ENCODE measurements around the gene RNF114.

The RNF114 gene

DNA sequence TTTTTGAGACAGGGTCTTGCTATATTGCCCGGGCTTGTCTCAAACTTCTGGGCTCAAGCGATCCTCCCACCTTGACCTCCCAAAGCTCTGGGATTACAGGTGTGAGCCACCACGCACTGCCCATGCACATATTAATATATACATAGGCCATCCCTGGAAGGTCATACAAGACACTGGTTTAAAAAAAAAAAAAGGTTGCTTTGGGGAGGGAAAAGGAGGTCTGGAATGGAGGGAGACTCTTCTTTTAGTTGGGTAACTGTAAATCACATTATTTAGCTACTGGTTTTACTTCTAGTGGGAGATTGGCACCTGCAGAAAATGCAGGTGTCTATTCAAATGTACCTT lies 42.5 kb downstream of the RNF114 start:
- Histone ChIP-seq H3K36me3 (replicated peaks; ENCODE audit: low read depth, low read length) (no peaks in the 10 kb centered on the region), H3K4me2 (ENCODE audit: low read length) (peak overlapping the region; percentile 84), H2AFZ (ENCODE audit: low read depth, low read length) (peak overlapping the region; percentile 91; the same call in 1 of the 2 replicates), H3K9ac (ENCODE audit: low read length) (peak overlapping the region; percentile 63), H3K27me3 (ENCODE audit: low read depth, low read length) (peaks cover 4% of the 10 kb centered on the region; the same call in 1 of the 2 replicates), H3K27ac (ENCODE audit: low read length) (no peak overlapping the region), H4K20me1 (ENCODE audit: insufficient read depth, low read length) (no peaks in the 10 kb centered on the region), H3K4me1 (ENCODE audit: low read length) (peaks cover 43% of the 10 kb centered on the region), H3K79me2 (ENCODE audit: low read length) (no peaks in the 10 kb centered on the region), H3K9me3 (ENCODE audit: insufficient read depth, low read length) (no peaks in the 10 kb centered on the region), H3K4me3 (ENCODE audit: low read length) (peak overlapping the region; percentile 75)
- TF ChIP-seq EZH2phosphoT487 (IDR thresholded peaks at IDR 0.05; ENCODE audit: low read depth), result no peak
- TF ChIP-seq, protein P1, sequence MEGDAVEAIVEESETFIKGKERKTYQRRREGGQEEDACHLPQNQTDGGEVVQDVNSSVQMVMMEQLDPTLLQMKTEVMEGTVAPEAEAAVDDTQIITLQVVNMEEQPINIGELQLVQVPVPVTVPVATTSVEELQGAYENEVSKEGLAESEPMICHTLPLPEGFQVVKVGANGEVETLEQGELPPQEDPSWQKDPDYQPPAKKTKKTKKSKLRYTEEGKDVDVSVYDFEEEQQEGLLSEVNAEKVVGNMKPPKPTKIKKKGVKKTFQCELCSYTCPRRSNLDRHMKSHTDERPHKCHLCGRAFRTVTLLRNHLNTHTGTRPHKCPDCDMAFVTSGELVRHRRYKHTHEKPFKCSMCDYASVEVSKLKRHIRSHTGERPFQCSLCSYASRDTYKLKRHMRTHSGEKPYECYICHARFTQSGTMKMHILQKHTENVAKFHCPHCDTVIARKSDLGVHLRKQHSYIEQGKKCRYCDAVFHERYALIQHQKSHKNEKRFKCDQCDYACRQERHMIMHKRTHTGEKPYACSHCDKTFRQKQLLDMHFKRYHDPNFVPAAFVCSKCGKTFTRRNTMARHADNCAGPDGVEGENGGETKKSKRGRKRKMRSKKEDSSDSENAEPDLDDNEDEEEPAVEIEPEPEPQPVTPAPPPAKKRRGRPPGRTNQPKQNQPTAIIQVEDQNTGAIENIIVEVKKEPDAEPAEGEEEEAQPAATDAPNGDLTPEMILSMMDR (IDR thresholded peaks at IDR 0.05; ENCODE audit: low read depth, low read length), result no peak

DNA sequence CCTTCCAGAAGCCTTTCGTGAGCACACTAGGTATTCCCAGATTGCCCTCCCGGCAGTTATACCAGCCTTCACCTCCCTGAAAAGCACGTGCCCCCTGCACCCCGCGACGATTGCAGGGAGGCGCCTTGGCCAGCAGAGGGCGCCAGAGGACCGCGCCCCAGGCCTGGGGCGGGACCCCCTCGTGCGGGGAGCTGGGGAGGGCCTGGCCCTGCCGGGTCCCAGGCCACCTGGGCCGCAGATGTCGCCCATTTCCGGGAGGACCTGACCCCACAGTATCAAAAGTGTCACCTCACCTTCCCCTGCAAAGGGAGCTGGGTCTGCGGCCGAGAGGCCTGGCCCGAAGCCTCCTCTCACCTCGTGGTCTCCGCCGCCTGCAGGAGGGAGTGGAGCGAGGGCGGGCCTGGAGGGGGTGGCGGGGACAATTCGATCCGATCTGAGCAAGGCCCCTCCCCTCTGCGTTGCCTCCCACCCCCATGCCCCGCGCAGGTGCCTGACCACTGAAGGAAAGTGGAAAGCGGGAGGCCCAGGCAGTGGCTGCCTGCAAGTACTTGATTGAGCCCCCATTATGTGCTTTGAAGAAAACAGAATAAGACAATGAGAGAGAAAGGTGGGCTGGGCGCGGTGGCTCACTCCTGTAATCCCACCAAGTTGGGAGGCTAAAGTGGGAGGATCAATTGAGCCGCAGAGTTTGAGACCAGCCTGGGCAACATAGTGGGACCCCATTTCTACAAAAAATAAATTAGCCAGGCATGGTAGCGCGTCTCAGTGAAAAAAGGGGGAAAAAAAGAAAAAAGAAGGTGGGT lies 43.0 kb downstream of the RNF114 start:
- no peaks in the 10 kb centered on the region for H3K79me2 ChIP-seq (ENCODE audit: low read length)
- TF ChIP-seq, protein P1 (IDR thresholded peaks at IDR 0.05; ENCODE audit: low read depth, low read length), result peak; percentile 100
- TF ChIP-seq EZH2phosphoT487 (IDR thresholded peaks at IDR 0.05; ENCODE audit: low read depth), result no peak
- no peaks in the 10 kb centered on the region for H4K20me1 ChIP-seq (ENCODE audit: insufficient read depth, low read length)
- H3K27ac ChIP-seq (ENCODE audit: low read length), result peak overlapping the region; percentile 33
- H3K36me3 ChIP-seq (replicated peaks; ENCODE audit: low read depth, low read length), result peaks cover 2% of the 10 kb centered on the region
- H3K4me2 ChIP-seq (ENCODE audit: low read length), result peak overlapping the region; percentile 84
- peak overlapping the region; percentile 63 for H3K9ac ChIP-seq (ENCODE audit: low read length)
- no peaks in the 10 kb centered on the region for H3K9me3 ChIP-seq (ENCODE audit: insufficient read depth, low read length)
- peaks cover 4% of the 10 kb centered on the region; the same call in 1 of the 2 replicates for H3K27me3 ChIP-seq (ENCODE audit: low read depth, low read length)
- H3K4me3 ChIP-seq (ENCODE audit: low read length), result peak overlapping the region; percentile 75
- peaks cover 43% of the 10 kb centered on the region for H3K4me1 ChIP-seq (ENCODE audit: low read length)
- peak overlapping the region; percentile 91 for H2AFZ ChIP-seq (ENCODE audit: low read depth, low read length)

DNA sequence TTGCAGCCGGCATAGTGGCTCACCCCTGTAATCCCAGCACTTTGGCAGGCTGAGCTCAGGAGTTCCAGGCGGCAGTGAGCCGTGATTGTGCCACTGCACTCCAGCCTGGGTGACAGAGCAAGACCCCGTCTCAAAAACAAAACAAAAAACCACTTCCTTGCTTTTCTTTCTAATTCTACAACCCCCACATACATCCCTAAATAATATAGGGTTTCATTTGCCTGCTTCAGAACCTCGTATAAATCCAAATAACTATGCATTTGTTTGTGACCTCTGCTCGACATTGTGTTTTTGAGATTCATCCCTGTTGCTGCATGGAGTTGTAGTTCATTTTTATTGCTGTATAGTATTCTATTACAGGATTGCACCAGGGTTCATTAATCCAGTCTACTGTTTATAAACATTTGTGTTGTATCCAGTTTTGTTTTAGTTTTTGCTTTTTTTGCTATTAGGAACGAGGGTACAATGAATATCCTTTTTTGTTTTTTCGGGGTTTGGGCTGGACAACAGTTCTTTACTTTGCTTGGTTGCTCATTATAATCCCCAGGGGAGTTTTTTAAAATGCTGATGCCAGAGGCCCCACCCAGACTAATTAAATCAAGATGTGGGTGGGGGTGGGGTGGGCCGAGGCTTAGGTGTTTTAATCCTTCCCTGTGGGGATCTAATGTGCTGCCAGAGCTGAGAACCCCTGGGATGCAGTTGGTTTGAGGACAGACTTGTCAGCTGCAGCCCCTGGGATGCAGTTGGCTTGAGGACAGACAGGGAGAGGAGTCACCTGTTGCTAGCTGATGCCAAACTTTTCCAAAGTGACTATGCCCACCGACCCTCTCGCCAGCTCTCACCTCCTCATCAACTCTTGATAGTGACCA lies 44.2 kb downstream of the RNF114 start:
- TF ChIP-seq, protein P1 (IDR thresholded peaks at IDR 0.05; ENCODE audit: low read depth, low read length), result no peak
- no peak for TF ChIP-seq EZH2phosphoT487 (IDR thresholded peaks at IDR 0.05; ENCODE audit: low read depth)
- Histone ChIP-seq H3K9me3 (ENCODE audit: insufficient read depth, low read length) (no peaks in the 10 kb centered on the region), H3K27me3 (ENCODE audit: low read depth, low read length) (peaks cover 4% of the 10 kb centered on the region; the same call in 1 of the 2 replicates), H3K79me2 (ENCODE audit: low read length) (no peaks in the 10 kb centered on the region), H3K27ac (ENCODE audit: low read length) (no peak overlapping the region), H3K4me2 (ENCODE audit: low read length) (0 out of 2 replicates have a peak overlapping the region, but pooled peaks have one; percentile 84), H3K4me1 (ENCODE audit: low read length) (peaks cover 43% of the 10 kb centered on the region), H3K4me3 (ENCODE audit: low read length) (no peak overlapping the region), H3K36me3 (replicated peaks; ENCODE audit: low read depth, low read length) (peaks cover 7% of the 10 kb centered on the region), H3K9ac (ENCODE audit: low read length) (no peak overlapping the region), H4K20me1 (ENCODE audit: insufficient read depth, low read length) (no peaks in the 10 kb centered on the region), H2AFZ (ENCODE audit: low read depth, low read length) (no peak overlapping the region)
